RWPE1 (cell line): ENCODE results near the gene ATP12A.

Source experiments
- CTCF ChIA-PET: fragments of 350-600 bp; sonication (Branson Sonifier 250); formaldehyde crosslinking; extraction: SDS; loops from one replicate; lab custom pipeline; 2021; lab: Yijun Ruan, JAX
- POLR2A ChIA-PET: fragments of 400-600 bp; formaldehyde crosslinking; extraction: SDS; loops from one replicate; lab custom pipeline; 2020; ENCODE audit warnings: antibody characterized with exemption; ENCODE audit not compliant: low non-redundant PET; lab: Yijun Ruan, JAX
- DNase-seq: peaks from one replicate; pipeline ENCODE4 v3.0.0; 2012; ENCODE audit warnings: low spot score
- H3K27ac ChIP-seq: fragments of 450-650 bp; 2 replicates; pipeline ENCODE4 v1.5.1; 2017
- TF ChIP-seq, protein P1 (sequence below): fragments of 450-650 bp; conservative IDR thresholded peaks from 2 replicates; pipeline ENCODE4 v1.5.1; 2017; ENCODE audit warnings: low read depth, mild to moderate bottlenecking

Gene ATP12A

DNA sequence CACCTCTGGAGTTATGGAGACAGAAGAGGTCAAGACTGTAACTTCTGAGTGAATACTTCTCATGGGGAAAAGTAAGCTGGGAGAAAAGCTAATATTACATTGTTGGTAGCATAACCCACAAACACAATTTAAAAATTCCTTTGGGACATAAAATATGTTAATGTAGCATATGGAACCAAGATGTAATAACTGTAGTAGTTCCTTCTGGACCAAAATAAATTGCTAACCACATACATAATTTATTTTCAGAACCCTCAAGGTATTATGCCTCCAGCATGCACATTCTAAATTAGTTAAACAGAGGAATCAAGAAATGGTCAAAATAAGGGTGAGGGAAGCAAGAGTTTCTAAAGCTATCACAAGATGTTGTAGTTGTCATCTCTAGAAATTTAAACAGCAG is 79.0 kb downstream of the ATP12A start:
- DNase-seq: no peak
- TF ChIP-seq, protein P1, sequence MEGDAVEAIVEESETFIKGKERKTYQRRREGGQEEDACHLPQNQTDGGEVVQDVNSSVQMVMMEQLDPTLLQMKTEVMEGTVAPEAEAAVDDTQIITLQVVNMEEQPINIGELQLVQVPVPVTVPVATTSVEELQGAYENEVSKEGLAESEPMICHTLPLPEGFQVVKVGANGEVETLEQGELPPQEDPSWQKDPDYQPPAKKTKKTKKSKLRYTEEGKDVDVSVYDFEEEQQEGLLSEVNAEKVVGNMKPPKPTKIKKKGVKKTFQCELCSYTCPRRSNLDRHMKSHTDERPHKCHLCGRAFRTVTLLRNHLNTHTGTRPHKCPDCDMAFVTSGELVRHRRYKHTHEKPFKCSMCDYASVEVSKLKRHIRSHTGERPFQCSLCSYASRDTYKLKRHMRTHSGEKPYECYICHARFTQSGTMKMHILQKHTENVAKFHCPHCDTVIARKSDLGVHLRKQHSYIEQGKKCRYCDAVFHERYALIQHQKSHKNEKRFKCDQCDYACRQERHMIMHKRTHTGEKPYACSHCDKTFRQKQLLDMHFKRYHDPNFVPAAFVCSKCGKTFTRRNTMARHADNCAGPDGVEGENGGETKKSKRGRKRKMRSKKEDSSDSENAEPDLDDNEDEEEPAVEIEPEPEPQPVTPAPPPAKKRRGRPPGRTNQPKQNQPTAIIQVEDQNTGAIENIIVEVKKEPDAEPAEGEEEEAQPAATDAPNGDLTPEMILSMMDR: no peak
- POLR2A ChIA-PET: no interaction called here
- CTCF ChIA-PET: interaction anchor here (0.7 kb wide), 1 partner anchor 63 kb away, joined by 7 read pairs; no protein-coding TSS in a partner anchor
- H3K27ac ChIP-seq: no peak overlapping the region
